ENCODE data around the gene CAVIN3.

GRCh38 chr11:6365659-6366058 is 45.4 kb upstream of the CAVIN3 start:
- no peak for TF ChIP-seq CSDC2 (CRISPR knock-in tag; IDR thresholded peaks at IDR 0.05)
- no peak for TF ChIP-seq TCF4 (CRISPR knock-in tag; IDR thresholded peaks at IDR 0.05; ENCODE audit: borderline replicate concordance)
- TF ChIP-seq ZFP3 (CRISPR knock-in tag; IDR thresholded peaks at IDR 0.05), result no peak
- no peak for TF ChIP-seq ZFP30 (CRISPR knock-in tag; IDR thresholded peaks at IDR 0.05)
- TF ChIP-seq CREB5 (CRISPR knock-in tag; IDR thresholded peaks at IDR 0.05; ENCODE audit: low read depth), result no peak
- TF ChIP-seq SNAI2 (CRISPR knock-in tag; IDR thresholded peaks at IDR 0.05), result no peak
- no peak for TF ChIP-seq ARNTL (CRISPR knock-in tag; IDR thresholded peaks at IDR 0.05; ENCODE audit: borderline replicate concordance, low read depth)
- no peak for TF ChIP-seq POU6F1 (CRISPR knock-in tag; IDR thresholded peaks at IDR 0.05; ENCODE audit: borderline replicate concordance, low read depth)
- TF ChIP-seq ZNF565 (CRISPR knock-in tag; conservative IDR thresholded peaks at IDR 0.05; ENCODE audit: low read depth), result no peak
- TF ChIP-seq ESRRG (CRISPR knock-in tag; IDR thresholded peaks at IDR 0.05), result no peak

Measured in SK-N-SH treated with all-trans-retinoic acid at 6 μM for 48 hours (cell line).